Ovary (tissue), 9 donors: ENCODE results near the gene ADAMTS17. TPM values are rescaled to one million over a fixed set of nuclear protein-coding genes. Genes with fewer than 3 reads are reported as not detected.
"Not testable (repeated sequence)": the region's sequence is repeated elsewhere in the genome, so short reads cannot be mapped to it uniquely, and the experiment has no call there.

ENCODE experiments used
- DNase-seq, 5 donors: peaks; one replicate each; pipeline ENCODE4 v3.0.0-alpha.2; 2019 to 2020
- H3K27ac ChIP-seq, 2 donors: fragments of 200-600 bp; one replicate each; pipeline versions ENCODE4 v1.5.1 to v1.8.0; 2019 to 2022
- H3K27me3 ChIP-seq: fragments of 200-600 bp; one replicate; pipeline ENCODE4 v1.8.0; 2022
- H3K36me3 ChIP-seq: fragments of 200-600 bp; sonication (generic); one replicate; pipeline ENCODE4 v1.5.1; 2019
- H3K4me1 ChIP-seq: one replicate; pipeline ENCODE4 v1.8.1; 2013; ENCODE audit warnings: mild to moderate bottlenecking, moderate library complexity; ENCODE audit not compliant: insufficient read depth
- H3K4me3 ChIP-seq: fragments of 200-600 bp; sonication (generic); one replicate; pipeline ENCODE4 v1.5.1; 2017
- H3K9me3 ChIP-seq, 2 donors: fragments of 200-600 bp in 1 of 2; sonication (generic) in 1 of 2; one replicate each; pipeline versions ENCODE4 v1.5.1 to v1.8.1; 2013 to 2019; ENCODE audit warnings: mild to moderate bottlenecking in 1 of 2, moderate library complexity in 1 of 2
- EP300 ChIP-seq: sonication (generic); formaldehyde crosslinking; IDR thresholded peaks from one replicate; pipeline ENCODE4 v1.6.1; 2017; ENCODE audit warnings: antibody characterized with exemption
- POLR2A ChIP-seq: fragments of 450-650 bp; IDR thresholded peaks from one replicate; pipeline ENCODE4 v1.6.1; 2017; ENCODE audit warnings: antibody characterized with exemption, mild to moderate bottlenecking, moderate library complexity
- WGBS, 3 donors: extraction: QIAGEN DNeasy Blood & Tissue Kit in 1 of 3; methylation state at CpG; one replicate each; pipeline versions ENCODE4 v1.1.5 to v1.1.7; 2013 to 2017; 5-methylcytosine and 5-hydroxymethylcytosine counted together
- intact Hi-C, 4 donors: fragments of 100-400 bp; cut with DNase I; formaldehyde crosslinking; loops; one replicate each; pipeline versions ENCODE4 v1.11.0 to v1.15.1; 2022 to 2023
- polyA plus RNA-seq, 2 donors: library from polyadenylated mRNA; stranded (reverse); fragments of 200-250 nt in 1 of 2; fragments of 350-450 nt in 1 of 2; fragmentation: Illumina TruSeq in 1 of 2; extraction: RNeasy Lipid Tissue Mini Kit (QIAGEN cat#74804) in 1 of 2; gene quantifications; one replicate each; pipeline ENCODE4 v1.2.3, GENCODE V29; 2013 to 2014
- total RNA-seq, 7 donors: library from RNA; depleted of rRNA in 2 of 7; stranded (reverse); fragments of >200 nt in 2 of 7; fragmentation: NEBNext Ultra II Directional in 3 of 7; extraction: Animal tissue kit (Norgen Biotek cat#: 25700) in 3 of 7; gene quantifications; one replicate each; pipeline versions ENCODE4 v1.1.0 to v1.2.4, GENCODE V29; 2016 to 2023
- TF ChIP-seq, protein P1 (sequence below), 3 donors: fragments of 450-650 bp in 2 of 3; fragments of 200-600 bp in 1 of 3; IDR thresholded peaks; one replicate each; pipeline versions ENCODE4 v1.5.1 to v1.8.0; 2016 to 2022; ENCODE audit warnings: antibody characterized with exemption in 3 of 3, mild to moderate bottlenecking in 1 of 3
- donor health status: DM: no; HTN: no; CAD: no; lungs with moderate emphysema.
- donor health status: DM: no; HTN: no; CAD: no.
- donor health status: Bipolar disorder and iron deficiency.
- donor health status: DM: yes; HTN: yes; CAD: no.
- donor health status: DM: no; HTN: no; CAD: no.
- donor health status: DM: yes; HTN: yes; CAD: no.

Gene ADAMTS17
- total and polyA plus RNA-seq, 9 donors, result 1.3 to 11.3 (median 5.9) TPM

DNA sequence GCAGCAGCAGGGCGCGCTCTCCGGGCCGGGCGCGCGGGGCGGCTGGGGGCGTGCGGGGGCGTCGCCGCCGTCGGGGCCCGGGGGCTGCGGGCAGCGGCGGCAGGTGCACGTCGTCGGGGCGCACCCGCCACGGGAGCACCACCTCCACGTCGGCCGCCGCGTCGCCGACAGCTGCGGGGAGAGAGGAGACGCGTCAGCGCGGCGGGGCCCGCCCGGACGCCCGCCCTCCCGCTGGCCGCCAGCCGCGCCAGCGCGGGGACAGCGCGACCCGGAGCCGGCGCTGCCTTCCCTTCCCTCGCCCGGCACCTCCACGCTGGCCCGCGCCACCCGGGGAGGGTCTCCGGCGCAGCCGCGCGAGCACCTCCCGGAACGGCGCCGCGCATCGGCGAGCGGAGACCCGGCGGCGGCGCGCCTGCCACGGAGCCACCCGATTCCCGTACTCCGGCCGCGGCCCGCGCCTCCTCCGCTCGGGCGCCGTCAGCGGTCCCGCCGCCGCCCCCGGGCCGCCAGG is 481 bp downstream of the ADAMTS17 start:
- Histone ChIP-seq H3K4me3 (peak overlapping the region; percentile 52), H3K4me1 (no peaks in the 10 kb centered on the region), H3K36me3 (no peaks in the 10 kb centered on the region), H3K27ac (peak overlapping the region; percentile 16 to 41), H3K9me3 (no peaks in the 10 kb centered on the region), H3K27me3 (no peaks in the 10 kb centered on the region)
- DNase-seq, result no peak
- intact Hi-C loops, result loop anchor here (5.0 to 10.0 kb wide), 4 partner anchors 244 to 936 kb away; partner anchors contain the start of gene SELENOS (in 1 of the 4)
- WGBS, 3 donors, result 0 to 1% (median 0%) methylated on average over 12 to 94 of the region's 95 CpGs
- TF ChIP-seq EP300 (no peak), POLR2A (no peak)
- TF ChIP-seq, protein P1, sequence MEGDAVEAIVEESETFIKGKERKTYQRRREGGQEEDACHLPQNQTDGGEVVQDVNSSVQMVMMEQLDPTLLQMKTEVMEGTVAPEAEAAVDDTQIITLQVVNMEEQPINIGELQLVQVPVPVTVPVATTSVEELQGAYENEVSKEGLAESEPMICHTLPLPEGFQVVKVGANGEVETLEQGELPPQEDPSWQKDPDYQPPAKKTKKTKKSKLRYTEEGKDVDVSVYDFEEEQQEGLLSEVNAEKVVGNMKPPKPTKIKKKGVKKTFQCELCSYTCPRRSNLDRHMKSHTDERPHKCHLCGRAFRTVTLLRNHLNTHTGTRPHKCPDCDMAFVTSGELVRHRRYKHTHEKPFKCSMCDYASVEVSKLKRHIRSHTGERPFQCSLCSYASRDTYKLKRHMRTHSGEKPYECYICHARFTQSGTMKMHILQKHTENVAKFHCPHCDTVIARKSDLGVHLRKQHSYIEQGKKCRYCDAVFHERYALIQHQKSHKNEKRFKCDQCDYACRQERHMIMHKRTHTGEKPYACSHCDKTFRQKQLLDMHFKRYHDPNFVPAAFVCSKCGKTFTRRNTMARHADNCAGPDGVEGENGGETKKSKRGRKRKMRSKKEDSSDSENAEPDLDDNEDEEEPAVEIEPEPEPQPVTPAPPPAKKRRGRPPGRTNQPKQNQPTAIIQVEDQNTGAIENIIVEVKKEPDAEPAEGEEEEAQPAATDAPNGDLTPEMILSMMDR (IDR thresholded peaks at IDR 0.05), result no peak

DNA sequence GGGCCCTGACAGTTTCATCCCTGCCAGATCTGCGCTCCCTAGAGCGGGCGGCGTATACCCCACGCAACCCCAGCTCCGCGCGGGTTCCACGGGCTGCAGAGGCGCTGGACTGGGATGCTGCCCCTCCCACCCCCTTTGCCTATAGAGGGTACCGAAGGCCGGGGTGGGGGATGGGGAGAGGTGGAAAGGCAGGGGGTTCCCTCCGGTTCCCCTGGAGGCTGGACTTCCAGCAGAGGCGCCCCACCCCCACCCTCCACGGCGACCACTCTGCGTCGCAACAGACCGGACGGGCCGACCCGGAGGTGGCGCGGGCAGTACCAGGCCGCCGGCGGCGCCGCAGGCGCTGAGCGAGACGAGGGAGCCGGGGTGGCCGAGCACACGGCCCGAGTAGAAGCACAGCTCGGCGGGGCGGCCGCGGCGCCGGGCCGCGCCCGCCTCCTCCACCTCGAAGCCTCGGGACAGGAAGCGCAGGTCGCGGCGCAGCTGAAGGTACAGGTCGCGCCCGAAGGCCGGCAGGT is 995 bp downstream of the ADAMTS17 start:
- Histone ChIP-seq H3K27ac (no peak overlapping the region), H3K27me3 (no peaks in the 10 kb centered on the region), H3K4me1 (no peaks in the 10 kb centered on the region), H3K9me3 (no peaks in the 10 kb centered on the region), H3K4me3 (peak overlapping the region; percentile 52), H3K36me3 (no peaks in the 10 kb centered on the region)
- no peak for TF ChIP-seq POLR2A
- TF ChIP-seq, protein P1 (IDR thresholded peaks at IDR 0.05), result no peak
- no peak for TF ChIP-seq EP300
- 10 to 25% (median 11%) methylated on average over 32 to 56 of the region's 56 CpGs for WGBS, 3 donors
- intact Hi-C loops, result loop anchor here (5.0 to 10.0 kb wide), 4 partner anchors 244 to 937 kb away; partner anchors contain the start of gene SELENOS (in 1 of the 4)
- DNase-seq, result peak in 1 of 5 donors; percentile 41

DNA sequence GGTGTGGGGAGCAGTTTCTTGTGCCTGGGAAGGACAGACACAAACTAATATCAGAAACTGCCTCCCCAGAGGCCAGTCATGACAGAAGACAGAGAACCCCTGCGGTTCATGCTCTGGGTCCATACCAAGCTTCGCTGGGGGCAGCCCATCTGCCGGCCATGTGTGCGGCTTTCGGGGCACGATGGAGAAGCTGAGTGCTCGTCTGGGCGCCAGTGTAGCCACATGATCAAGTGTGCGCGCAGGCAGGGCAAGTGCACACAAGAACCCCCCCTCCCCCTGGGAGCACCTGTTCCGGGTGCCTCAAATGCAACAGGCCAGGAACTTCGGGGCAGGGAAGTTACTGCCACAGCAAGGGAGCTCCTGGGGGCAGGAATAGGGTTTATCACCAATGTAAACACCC is 1.8 kb downstream of the ADAMTS17 start:
- TF ChIP-seq POLR2A, result no peak
- DNase-seq, result no peak
- no peaks in the 10 kb centered on the region for H3K9me3 ChIP-seq
- H3K4me1 ChIP-seq, result no peaks in the 10 kb centered on the region
- no peak overlapping the region for H3K4me3 ChIP-seq
- WGBS, 3 donors, result 91 to 93% (median 92%) methylated on average over 12 of the region's 12 CpGs
- no peak overlapping the region for H3K27ac ChIP-seq
- H3K36me3 ChIP-seq, result no peaks in the 10 kb centered on the region
- no peaks in the 10 kb centered on the region for H3K27me3 ChIP-seq
- intact Hi-C loops, result loop anchor here (5.0 to 10.0 kb wide), 5 partner anchors 213 to 937 kb away; partner anchors contain the start of gene SELENOS (in 1 of the 4)

DNA sequence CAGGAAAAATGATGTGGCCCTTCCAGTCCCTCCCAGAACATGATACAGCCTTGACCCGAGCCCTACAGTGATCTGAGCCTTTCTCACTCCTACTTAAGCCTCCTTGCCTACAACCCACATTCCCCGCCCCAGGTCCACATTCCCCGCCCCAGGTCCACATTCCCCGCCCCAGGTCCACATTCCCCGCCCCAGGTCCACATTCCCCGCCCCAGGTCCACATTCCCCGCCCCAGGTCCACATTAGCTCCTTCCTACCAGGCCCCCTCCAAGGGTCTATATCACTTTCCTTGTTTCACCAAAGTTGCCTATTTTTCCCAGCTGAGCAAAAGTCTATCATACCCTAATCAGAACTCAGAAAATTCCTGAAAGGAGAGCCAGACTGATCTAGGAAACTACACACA is 2.3 kb downstream of the ADAMTS17 start:
- H3K27ac ChIP-seq, DNase-seq, H3K4me3 ChIP-seq, H3K36me3 ChIP-seq, H3K4me1 ChIP-seq, H3K9me3 ChIP-seq, H3K27me3 ChIP-seq: not testable (repeated sequence)
- intact Hi-C loops, result loop anchor here in 1 of 4 donors (5.0 to 10.0 kb wide), 2 partner anchors 212 to 385 kb away; no protein-coding TSS in a partner anchor
- 73 to 76% (median 75%) methylated on average over 7 of the region's 7 CpGs for WGBS, 3 donors

DNA sequence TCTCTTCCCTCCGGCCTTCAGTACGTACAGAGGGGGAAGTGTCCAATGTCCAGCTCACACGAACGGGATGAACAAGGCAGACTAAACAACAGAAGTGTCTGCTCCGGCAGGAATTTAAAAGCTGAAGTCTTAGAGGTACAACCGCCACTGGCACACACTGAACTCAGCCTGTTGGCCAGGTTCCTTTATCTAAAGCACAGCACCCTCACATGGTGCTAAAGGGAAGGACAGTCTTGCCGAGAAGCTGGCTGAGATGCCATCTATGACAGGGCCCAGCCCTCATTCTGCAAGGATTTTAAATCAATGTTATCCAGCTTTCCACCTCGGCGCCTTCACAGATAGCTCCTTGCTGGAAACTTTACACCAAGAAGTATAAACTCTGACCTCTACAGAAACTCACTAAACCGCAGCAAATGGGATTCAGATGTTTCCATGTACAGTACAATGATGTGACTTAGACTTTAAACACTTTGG is 2.8 kb downstream of the ADAMTS17 start:
- TF ChIP-seq, protein P1 (IDR thresholded peaks at IDR 0.05), result peak in 2 of 3 donors; percentile 72
- no peak for TF ChIP-seq POLR2A
- Histone ChIP-seq H3K36me3 (no peaks in the 10 kb centered on the region), H3K9me3 (no peaks in the 10 kb centered on the region), H3K27me3 (no peaks in the 10 kb centered on the region), H3K4me1 (no peaks in the 10 kb centered on the region), H3K27ac (no peak overlapping the region), H3K4me3 (no peak overlapping the region)
- 4 to 10% (median 6%) methylated on average over 10 of the region's 10 CpGs for WGBS, 3 donors
- DNase-seq, result peak; percentile 66 to 77 (median 72)
- intact Hi-C loops, result loop anchor here in 1 of 4 donors (5.0 to 10.0 kb wide), 2 partner anchors 212 to 384 kb away; no protein-coding TSS in a partner anchor
